BE2C (cell line): Measurements from ENCODE around the gene VTI1A.

Experiments used
- DNase-seq: peaks from one replicate; pipeline ENCODE4 v3.0.0-alpha.2; 2020
- H3K27me3 ChIP-seq: fragments of 250-450 bp; sonication (Bioruptor Pico); 2 replicates; pipeline ENCODE4 v1.5.1; 2020; ENCODE audit warnings: mild to moderate bottlenecking
- H3K36me3 ChIP-seq: fragments of 250-450 bp; sonication (Bioruptor Pico); 2 replicates; pipeline ENCODE4 v1.5.1; 2020; ENCODE audit warnings: mild to moderate bottlenecking
- H3K4me1 ChIP-seq: fragments of 250-450 bp; sonication (Bioruptor Pico); 2 replicates; pipeline ENCODE4 v1.5.1; 2020
- H3K4me3 ChIP-seq: 2 replicates; pipeline ENCODE4 v1.5.1; 2011; ENCODE audit warnings: low read depth, low read length
- H3K9me3 ChIP-seq: fragments of 250-450 bp; sonication (Bioruptor Pico); 2 replicates; pipeline ENCODE4 v1.5.1; 2020
- TF ChIP-seq, protein P1 (sequence below): IDR thresholded peaks from 2 replicates; pipeline ENCODE4 v1.5.1; 2012; ENCODE audit warnings: mild to moderate bottlenecking, low read depth, low read length

Gene VTI1A

DNA sequence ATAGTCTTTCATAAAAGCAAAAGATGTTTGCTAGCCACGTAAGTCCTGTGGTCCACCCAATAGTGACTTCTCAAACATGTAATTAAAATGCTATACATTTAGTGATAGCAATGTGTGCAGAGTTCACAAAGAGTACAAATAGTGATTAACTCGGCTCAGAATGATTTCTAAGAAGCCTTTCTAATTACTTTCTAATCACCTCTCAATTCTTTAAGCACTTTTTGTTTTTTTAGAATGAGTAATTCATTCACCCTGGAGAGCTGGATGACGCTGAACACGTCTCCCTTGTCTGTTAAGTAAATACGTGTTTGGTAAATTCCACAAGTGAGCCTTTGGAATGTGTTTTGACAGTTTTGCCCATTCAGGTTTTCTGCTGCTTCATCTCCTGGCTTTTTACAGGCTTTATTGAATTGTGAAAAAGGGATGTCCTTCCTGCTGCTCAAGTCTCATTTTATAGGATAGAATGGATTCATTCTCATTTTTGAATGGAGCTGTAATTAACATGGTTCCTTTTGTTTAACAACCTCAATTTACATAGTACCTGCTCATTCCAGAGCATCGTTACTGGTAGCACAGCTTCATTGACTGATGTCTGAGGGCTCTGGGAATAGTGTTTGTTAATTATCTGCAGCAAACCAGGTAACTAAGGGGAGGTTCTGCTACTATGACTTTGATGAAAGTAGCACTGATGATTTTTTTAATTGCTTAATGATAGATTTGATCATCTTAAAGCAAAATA is 212.1 kb downstream of the VTI1A start:
- Histone ChIP-seq H3K36me3 (no peaks in the 10 kb centered on the region), H3K27me3 (no peaks in the 10 kb centered on the region), H3K9me3 (no peaks in the 10 kb centered on the region), H3K4me3 (no peak overlapping the region), H3K4me1 (no peaks in the 10 kb centered on the region)
- TF ChIP-seq, protein P1, sequence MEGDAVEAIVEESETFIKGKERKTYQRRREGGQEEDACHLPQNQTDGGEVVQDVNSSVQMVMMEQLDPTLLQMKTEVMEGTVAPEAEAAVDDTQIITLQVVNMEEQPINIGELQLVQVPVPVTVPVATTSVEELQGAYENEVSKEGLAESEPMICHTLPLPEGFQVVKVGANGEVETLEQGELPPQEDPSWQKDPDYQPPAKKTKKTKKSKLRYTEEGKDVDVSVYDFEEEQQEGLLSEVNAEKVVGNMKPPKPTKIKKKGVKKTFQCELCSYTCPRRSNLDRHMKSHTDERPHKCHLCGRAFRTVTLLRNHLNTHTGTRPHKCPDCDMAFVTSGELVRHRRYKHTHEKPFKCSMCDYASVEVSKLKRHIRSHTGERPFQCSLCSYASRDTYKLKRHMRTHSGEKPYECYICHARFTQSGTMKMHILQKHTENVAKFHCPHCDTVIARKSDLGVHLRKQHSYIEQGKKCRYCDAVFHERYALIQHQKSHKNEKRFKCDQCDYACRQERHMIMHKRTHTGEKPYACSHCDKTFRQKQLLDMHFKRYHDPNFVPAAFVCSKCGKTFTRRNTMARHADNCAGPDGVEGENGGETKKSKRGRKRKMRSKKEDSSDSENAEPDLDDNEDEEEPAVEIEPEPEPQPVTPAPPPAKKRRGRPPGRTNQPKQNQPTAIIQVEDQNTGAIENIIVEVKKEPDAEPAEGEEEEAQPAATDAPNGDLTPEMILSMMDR: no peak
- DNase-seq: no peak

DNA sequence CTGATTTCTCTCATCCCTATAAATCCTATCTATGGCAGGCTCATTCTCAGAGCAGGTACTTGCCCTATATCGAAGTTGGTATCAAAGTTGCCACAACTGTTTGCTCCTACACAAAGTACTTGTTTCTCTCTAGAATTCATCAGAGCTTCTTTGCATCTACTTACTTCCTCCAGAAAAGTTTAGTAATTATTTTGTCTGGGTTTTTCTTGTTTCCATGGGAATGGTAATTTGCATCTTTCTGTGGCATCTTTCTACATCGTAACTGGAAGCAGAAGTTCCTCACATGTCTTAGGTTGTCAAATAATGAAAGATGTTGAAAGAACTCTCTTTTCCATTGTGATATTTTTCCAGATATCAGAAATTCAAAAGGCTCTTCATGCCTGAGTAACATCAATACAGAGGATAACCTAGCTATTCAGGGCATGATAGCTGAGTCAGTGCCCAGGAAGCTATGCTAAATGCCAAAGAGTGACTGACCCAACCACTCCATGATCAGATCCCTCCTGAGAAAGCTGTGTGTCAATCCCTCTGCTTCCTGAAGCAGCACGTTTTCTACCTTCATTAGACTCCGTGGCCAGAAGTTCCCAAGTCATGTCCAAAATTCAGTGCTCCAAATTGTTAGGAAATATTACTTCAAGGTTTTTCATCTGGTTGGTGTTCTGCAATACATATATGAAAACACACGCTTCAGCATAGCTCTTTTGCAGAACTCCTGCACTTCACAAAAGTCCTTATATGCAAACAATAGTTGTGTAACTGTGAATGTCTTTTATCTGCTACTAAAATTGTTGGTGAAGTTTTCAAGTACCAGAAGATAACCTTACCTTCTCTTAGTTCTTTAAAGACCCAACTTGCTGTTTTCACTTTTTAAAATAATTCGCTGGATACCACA is 216.5 kb downstream of the VTI1A start:
- DNase-seq: no peak
- no peak overlapping the region for H3K4me3 ChIP-seq
- no peaks in the 10 kb centered on the region for H3K9me3 ChIP-seq
- no peaks in the 10 kb centered on the region for H3K36me3 ChIP-seq
- no peaks in the 10 kb centered on the region for H3K27me3 ChIP-seq
- TF ChIP-seq, protein P1: no peak
- H3K4me1 ChIP-seq: no peaks in the 10 kb centered on the region

- Histone ChIP-seq H3K36me3 (no peaks in the 10 kb centered on the region), H3K27me3 (no peaks in the 10 kb centered on the region), H3K4me1 (no peaks in the 10 kb centered on the region), H3K9me3 (no peaks in the 10 kb centered on the region), H3K4me3 (no peak overlapping the region)
- no peak for DNase-seq
- TF ChIP-seq, protein P1: no peak
These were observed 219.1 kb downstream of the VTI1A start for GRCh38 chr10:112666094-112666493.

- TF ChIP-seq, protein P1: no peak
- no peaks in the 10 kb centered on the region for H3K4me1 ChIP-seq
- no peak overlapping the region for H3K4me3 ChIP-seq
- H3K9me3 ChIP-seq: no peaks in the 10 kb centered on the region
- H3K36me3 ChIP-seq: no peaks in the 10 kb centered on the region
- no peak for DNase-seq
- H3K27me3 ChIP-seq: no peaks in the 10 kb centered on the region
These were observed 223.0 kb downstream of the VTI1A start for GRCh38 chr10:112669989-112670388.

- H3K36me3 ChIP-seq: no peaks in the 10 kb centered on the region
- no peak for DNase-seq
- H3K27me3 ChIP-seq: no peaks in the 10 kb centered on the region
- no peaks in the 10 kb centered on the region for H3K4me1 ChIP-seq
- TF ChIP-seq, protein P1: no peak
- no peaks in the 10 kb centered on the region for H3K9me3 ChIP-seq
- no peak overlapping the region for H3K4me3 ChIP-seq
These were observed 224.7 kb downstream of the VTI1A start for GRCh38 chr10:112671743-112672142.

DNA sequence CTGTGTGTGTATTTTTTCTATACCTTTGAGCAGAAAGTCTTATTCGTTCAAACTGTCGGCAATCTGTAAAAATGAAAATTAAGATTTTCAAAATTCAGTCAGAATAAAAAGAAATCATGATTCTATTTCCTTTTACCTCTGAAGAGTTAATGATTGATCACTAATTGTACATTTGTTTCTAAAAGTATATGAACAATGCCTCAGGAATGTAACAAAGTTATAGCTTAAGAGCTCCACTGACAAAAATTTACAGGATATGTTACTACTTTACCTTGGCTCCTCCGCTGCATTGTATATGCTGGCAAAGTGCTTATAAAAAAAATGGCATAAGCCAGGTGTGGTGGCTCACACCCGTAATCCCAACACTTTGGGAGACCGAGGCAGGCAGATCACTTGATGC is 225.7 kb downstream of the VTI1A start:
- H3K4me3 ChIP-seq: no peak overlapping the region
- H3K4me1 ChIP-seq: peaks cover 5% of the 10 kb centered on the region
- H3K9me3 ChIP-seq: no peaks in the 10 kb centered on the region
- no peak for DNase-seq
- no peaks in the 10 kb centered on the region for H3K27me3 ChIP-seq
- TF ChIP-seq, protein P1: no peak
- H3K36me3 ChIP-seq: no peaks in the 10 kb centered on the region
